ENCODE data around the gene OR6X1.

Gene OR6X1

GRCh38 chr11:123742031-123742723 lies 12.1 kb downstream of the OR6X1 start:
- H3K27ac ChIP-seq = peak overlapping the region; percentile 79 to 81
- peaks cover 0 to 22% (median 18%) of the 10 kb centered on the region in 4 donors for H3K4me1 ChIP-seq
- intact Hi-C loops (cut with DNase I; ENCODE audit: low total_unique reads) = no loop called here
- peaks cover 0 to 13% (median 0%) of the 10 kb centered on the region in 3 donors for H3K36me3 ChIP-seq
- H3K27me3 ChIP-seq = no peaks in the 10 kb centered on the region
- no peak for TF ChIP-seq CTCF (IDR thresholded peaks at IDR 0.05)
- H3K4me3 ChIP-seq = peak overlapping the region; percentile 80 to 88
- H3K9me3 ChIP-seq = no peaks in the 10 kb centered on the region
- no peak for DNase-seq

GRCh38 chr11:123741159-123742030 lies 12.9 kb downstream of the OR6X1 start, which contains the start of gene ZNF202:
Gene ZNF202, minus strand, starts transcription at chr11:123741660. Its CDS starts 10,772 bp downstream, at chr11:123730888.
- Histone ChIP-seq H3K27me3 (no peaks in the 10 kb centered on the region), H3K27ac (peak within 1 kb of the TSS; percentile 79 to 81), H3K9me3 (no peaks in the 10 kb centered on the region), H3K4me3 (peak within 1 kb of the TSS; percentile 80 to 88), H3K4me1 (peaks cover 0 to 22% (median 18%) of the 10 kb centered on the region in 4 donors), H3K36me3 (peaks cover 0 to 16% (median under 1%) of the 10 kb centered on the region in 3 donors)
- TF ChIP-seq CTCF (IDR thresholded peaks at IDR 0.05) = no peak
- peak; percentile 89 to 93 for DNase-seq
- intact Hi-C loops (cut with DNase I; ENCODE audit: low total_unique reads) = no loop called here

GRCh38 chr11:123740787-123741158 lies 13.5 kb downstream of the OR6X1 start:
- H3K4me1 ChIP-seq = peaks cover 0 to 22% (median 18%) of the 10 kb centered on the region in 4 donors
- no peak for TF ChIP-seq CTCF (IDR thresholded peaks at IDR 0.05)
- no peaks in the 10 kb centered on the region for H3K27me3 ChIP-seq
- no peak for DNase-seq
- peak overlapping the region; percentile 80 to 88 for H3K4me3 ChIP-seq
- H3K36me3 ChIP-seq = peaks cover 0 to 22% (median 6%) of the 10 kb centered on the region in 3 donors
- intact Hi-C loops (cut with DNase I; ENCODE audit: low total_unique reads) = no loop called here
- H3K9me3 ChIP-seq = no peaks in the 10 kb centered on the region
- peak overlapping the region; percentile 79 to 81 for H3K27ac ChIP-seq

GRCh38 chr11:123738374-123738773 lies 15.9 kb downstream of the OR6X1 start:
- peaks cover 0 to 40% (median 6%) of the 10 kb centered on the region in 3 donors for H3K36me3 ChIP-seq
- TF ChIP-seq CTCF (IDR thresholded peaks at IDR 0.05) = no peak
- intact Hi-C loops (cut with DNase I; ENCODE audit: low total_unique reads) = no loop called here
- peaks cover 0 to 22% (median 18%) of the 10 kb centered on the region in 4 donors for H3K4me1 ChIP-seq
- DNase-seq = no peak
- H3K4me3 ChIP-seq = no peak overlapping the region
- H3K27me3 ChIP-seq = no peaks in the 10 kb centered on the region
- H3K9me3 ChIP-seq = no peaks in the 10 kb centered on the region
- no peak overlapping the region for H3K27ac ChIP-seq

GRCh38 chr11:123736769-123737168 lies 17.5 kb downstream of the OR6X1 start:
- peaks cover 0 to 12% (median 10%) of the 10 kb centered on the region in 4 donors for H3K4me1 ChIP-seq
- H3K4me3 ChIP-seq = no peak overlapping the region
- H3K9me3 ChIP-seq = no peaks in the 10 kb centered on the region
- peaks cover 0 to 40% (median 6%) of the 10 kb centered on the region in 3 donors for H3K36me3 ChIP-seq
- no peak for TF ChIP-seq CTCF (IDR thresholded peaks at IDR 0.05)
- no peaks in the 10 kb centered on the region for H3K27me3 ChIP-seq
- intact Hi-C loops (cut with DNase I; ENCODE audit: low total_unique reads) = no loop called here
- DNase-seq = no peak
- no peak overlapping the region for H3K27ac ChIP-seq

Data from tibial artery (tissue), 4 donors.